ENCODE results near the gene ZRSR2. TPM values are rescaled to one million over a fixed set of nuclear protein-coding genes. Genes with fewer than 3 reads are reported as not detected.

ZRSR2 gene
- total RNA-seq, 1 donor from 2014 or later = 9.3 TPM

DNA sequence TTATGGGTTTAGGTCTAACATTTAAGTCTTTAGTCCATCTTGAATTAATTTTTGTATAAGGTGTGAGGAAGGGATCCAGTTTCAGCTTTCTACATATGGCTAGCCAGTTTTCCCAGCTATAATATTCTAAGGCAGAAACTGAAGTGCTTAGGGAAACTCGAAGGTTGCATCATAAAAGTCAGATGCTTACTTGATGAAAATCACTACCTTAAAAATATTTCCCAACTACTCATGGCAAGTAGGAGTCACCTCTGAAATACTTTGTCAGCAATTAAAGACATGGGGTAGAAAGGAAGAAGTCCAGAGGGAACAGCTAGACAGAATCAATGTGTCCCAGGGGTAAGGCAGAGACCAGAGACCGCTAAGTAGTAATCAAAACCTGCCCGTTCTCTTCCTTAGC lies 70.6 kb downstream of the ZRSR2 start:
- H3K9ac ChIP-seq (ENCODE audit: low read length) = no peak overlapping the region
- Mint-ChIP-seq H3K27ac (ENCODE audit: unreplicated experiment) (no peak overlapping the region), H3K4me1 (ENCODE audit: low read depth, unreplicated experiment) (peaks cover 4% of the 10 kb centered on the region), H3K27me3 (ENCODE audit: low read depth, unreplicated experiment) (no peaks in the 10 kb centered on the region), H3K36me3 (ENCODE audit: low read depth, unreplicated experiment) (no peaks in the 10 kb centered on the region), H3K9me3 (ENCODE audit: unreplicated experiment) (no peaks in the 10 kb centered on the region), H3K4me3 (ENCODE audit: unreplicated experiment) (no peak overlapping the region)
- peaks cover 3% of the 10 kb centered on the region for H3K4me1 ChIP-seq (ENCODE audit: insufficient read depth, low read length)
- H4K20me1 ChIP-seq (ENCODE audit: insufficient read depth, low read length) = no peaks in the 10 kb centered on the region
- FAIRE-seq (no peak), DNase-seq (ENCODE audit: low read depth) (no peak)
- no peaks in the 10 kb centered on the region for H3K27me3 ChIP-seq (ENCODE audit: insufficient read depth, low read length)
- H3K4me3 ChIP-seq (ENCODE audit: insufficient read depth, low read depth, low read length) = no peak overlapping the region
- no peak overlapping the region for H3K4me2 ChIP-seq (ENCODE audit: low read length)
- no peaks in the 10 kb centered on the region for H3K36me3 ChIP-seq (ENCODE audit: insufficient read depth, low read length)
- no peaks in the 10 kb centered on the region for H3K9me3 ChIP-seq (ENCODE audit: insufficient read depth, low read depth, low read length)
- TF ChIP-seq EZH2 (IDR thresholded peaks at IDR 0.05; ENCODE audit: insufficient read depth, low read length) = no peak
- TF ChIP-seq CTCF (IDR thresholded peaks at IDR 0.05; ENCODE audit: insufficient read depth, low read depth, low read length) = no peak
- no peak overlapping the region for H2AFZ ChIP-seq (ENCODE audit: low read depth, low read length)
- H3K79me2 ChIP-seq (ENCODE audit: insufficient read depth, low read length) = no peaks in the 10 kb centered on the region
- H3K27ac ChIP-seq (ENCODE audit: low read depth, low read length) = no peak overlapping the region

DNA sequence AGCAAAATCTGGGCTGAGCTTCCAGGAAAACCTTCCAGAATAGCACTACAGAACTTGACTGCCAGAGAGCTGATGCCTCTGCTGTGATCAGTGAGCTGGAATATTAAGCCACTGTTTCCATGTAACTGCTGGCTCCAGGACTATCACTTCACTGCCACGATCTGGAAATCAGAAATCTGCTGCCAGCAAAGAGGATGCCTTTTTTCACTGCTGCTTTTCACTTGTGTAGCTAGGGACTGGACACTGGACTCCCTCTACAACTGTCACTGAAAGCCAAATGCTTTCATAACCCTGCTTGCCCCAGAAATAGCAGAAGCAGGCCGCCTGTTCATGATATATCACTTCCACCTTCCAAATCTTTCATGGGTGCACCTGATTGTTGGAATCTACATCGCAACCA lies 73.7 kb downstream of the ZRSR2 start:
- Mint-ChIP-seq H3K27ac (ENCODE audit: unreplicated experiment) (no peak overlapping the region), H3K4me1 (ENCODE audit: low read depth, unreplicated experiment) (no peaks in the 10 kb centered on the region), H3K4me3 (ENCODE audit: unreplicated experiment) (no peak overlapping the region), H3K27me3 (ENCODE audit: low read depth, unreplicated experiment) (no peaks in the 10 kb centered on the region), H3K36me3 (ENCODE audit: low read depth, unreplicated experiment) (no peaks in the 10 kb centered on the region), H3K9me3 (ENCODE audit: unreplicated experiment) (no peaks in the 10 kb centered on the region)
- Histone ChIP-seq H3K9me3 (ENCODE audit: insufficient read depth, low read depth, low read length) (no peaks in the 10 kb centered on the region), H3K27me3 (ENCODE audit: insufficient read depth, low read length) (no peaks in the 10 kb centered on the region), H3K36me3 (ENCODE audit: insufficient read depth, low read length) (no peaks in the 10 kb centered on the region), H3K79me2 (ENCODE audit: insufficient read depth, low read length) (no peaks in the 10 kb centered on the region), H3K9ac (ENCODE audit: low read length) (no peak overlapping the region), H2AFZ (ENCODE audit: low read depth, low read length) (no peak overlapping the region), H3K4me2 (ENCODE audit: low read length) (no peak overlapping the region), H4K20me1 (ENCODE audit: insufficient read depth, low read length) (no peaks in the 10 kb centered on the region), H3K4me3 (ENCODE audit: insufficient read depth, low read depth, low read length) (no peak overlapping the region), H3K4me1 (ENCODE audit: insufficient read depth, low read length) (peaks cover 3% of the 10 kb centered on the region), H3K27ac (ENCODE audit: low read depth, low read length) (no peak overlapping the region)
- FAIRE-seq (no peak), DNase-seq (ENCODE audit: low read depth) (no peak)
- TF ChIP-seq EZH2 (IDR thresholded peaks at IDR 0.05; ENCODE audit: insufficient read depth, low read length) (no peak), CTCF (IDR thresholded peaks at IDR 0.05; ENCODE audit: insufficient read depth, low read depth, low read length) (no peak)

GRCh38 chrX:15864629-15865028 lies 74.3 kb downstream of the ZRSR2 start:
- no peak overlapping the region for H3K4me3 ChIP-seq (ENCODE audit: insufficient read depth, low read depth, low read length)
- H2AFZ ChIP-seq (ENCODE audit: low read depth, low read length) = no peak overlapping the region
- Mint-ChIP-seq H3K27me3 (ENCODE audit: low read depth, unreplicated experiment) (no peaks in the 10 kb centered on the region), H3K36me3 (ENCODE audit: low read depth, unreplicated experiment) (no peaks in the 10 kb centered on the region), H3K4me3 (ENCODE audit: unreplicated experiment) (no peak overlapping the region), H3K9me3 (ENCODE audit: unreplicated experiment) (no peaks in the 10 kb centered on the region), H3K4me1 (ENCODE audit: low read depth, unreplicated experiment) (no peaks in the 10 kb centered on the region), H3K27ac (ENCODE audit: unreplicated experiment) (no peak overlapping the region)
- H3K36me3 ChIP-seq (ENCODE audit: insufficient read depth, low read length) = no peaks in the 10 kb centered on the region
- DNase-seq (ENCODE audit: low read depth) (no peak), FAIRE-seq (peak; percentile 5)
- H3K27ac ChIP-seq (ENCODE audit: low read depth, low read length) = no peak overlapping the region
- H3K9me3 ChIP-seq (ENCODE audit: insufficient read depth, low read depth, low read length) = no peaks in the 10 kb centered on the region
- H3K9ac ChIP-seq (ENCODE audit: low read length) = no peak overlapping the region
- TF ChIP-seq CTCF (IDR thresholded peaks at IDR 0.05; ENCODE audit: insufficient read depth, low read depth, low read length) = no peak
- no peak for TF ChIP-seq EZH2 (IDR thresholded peaks at IDR 0.05; ENCODE audit: insufficient read depth, low read length)
- no peaks in the 10 kb centered on the region for H3K27me3 ChIP-seq (ENCODE audit: insufficient read depth, low read length)
- H3K79me2 ChIP-seq (ENCODE audit: insufficient read depth, low read length) = no peaks in the 10 kb centered on the region
- peaks cover 3% of the 10 kb centered on the region for H3K4me1 ChIP-seq (ENCODE audit: insufficient read depth, low read length)
- H3K4me2 ChIP-seq (ENCODE audit: low read length) = no peak overlapping the region
- H4K20me1 ChIP-seq (ENCODE audit: insufficient read depth, low read length) = no peaks in the 10 kb centered on the region
